Mucosa of rectum (tissue), 2 donors: ENCODE results near the gene ADCYAP1.

Experiments used
- H3K27ac ChIP-seq, 2 donors: one replicate each; pipeline ENCODE4 v1.7.0; 2013; ENCODE audit warnings: inconsistent platforms in 2 of 2, low read depth in 2 of 2, low read length in 2 of 2
- H3K27me3 ChIP-seq, 2 donors: one replicate each; pipeline ENCODE4 v1.7.0; 2013; ENCODE audit warnings: low read length in 2 of 2; ENCODE audit not compliant: control insufficient read depth in 2 of 2, insufficient read depth in 2 of 2
- H3K36me3 ChIP-seq, 2 donors: one replicate each; pipeline ENCODE4 v1.7.0; 2013; ENCODE audit warnings: low read length in 2 of 2; ENCODE audit not compliant: control insufficient read depth in 2 of 2, insufficient read depth in 2 of 2
- H3K4me1 ChIP-seq, 2 donors: one replicate each; pipeline ENCODE4 v1.7.0; 2013; ENCODE audit warnings: low read length in 2 of 2, mild to moderate bottlenecking in 1 of 2; ENCODE audit not compliant: control insufficient read depth in 2 of 2, insufficient read depth in 2 of 2
- H3K4me3 ChIP-seq, 2 donors: one replicate each; pipeline ENCODE4 v1.7.0; 2013; ENCODE audit warnings: low read length in 2 of 2
- H3K9ac ChIP-seq, 2 donors: one replicate each; pipeline ENCODE4 v1.7.0; 2013; ENCODE audit warnings: low read length in 2 of 2, low read depth in 1 of 2, mild to moderate bottlenecking in 1 of 2
- H3K9me3 ChIP-seq, 2 donors: one replicate each; pipeline ENCODE4 v1.7.0; 2013; ENCODE audit warnings: low read length in 2 of 2; ENCODE audit not compliant: control insufficient read depth in 2 of 2
- donor health status: healthy.
- donor health status: Normal muscosa, but diverticular disease.

The ADCYAP1 gene

DNA sequence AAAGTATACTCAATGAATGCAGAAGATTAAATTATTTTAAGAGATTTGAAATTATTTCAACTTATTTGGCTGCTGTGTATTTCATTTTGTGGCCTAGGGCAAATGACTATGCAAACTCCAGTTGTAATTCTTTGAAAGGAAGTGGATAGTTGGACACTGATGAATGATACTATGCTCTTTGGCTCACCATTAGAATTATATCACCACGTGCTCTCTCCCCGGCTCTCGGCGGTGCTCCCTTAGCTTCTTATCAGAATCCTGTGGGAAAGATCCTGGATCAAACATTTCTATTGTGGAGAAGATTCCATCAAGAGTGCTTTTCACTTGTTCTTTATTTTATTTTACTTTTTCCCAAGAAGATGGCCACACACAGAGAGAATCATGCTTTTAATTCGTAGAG, 55.2 kb downstream of the ADCYAP1 start:
- no peaks in the 10 kb centered on the region for H3K36me3 ChIP-seq
- no peak overlapping the region for H3K27ac ChIP-seq
- H3K9me3 ChIP-seq = no peaks in the 10 kb centered on the region
- H3K9ac ChIP-seq = no peak overlapping the region
- H3K27me3 ChIP-seq = no peaks in the 10 kb centered on the region
- no peak overlapping the region for H3K4me3 ChIP-seq
- no peaks in the 10 kb centered on the region for H3K4me1 ChIP-seq
